A673 (cell line): ENCODE data around the gene C5.

Source experiments
- EZH2 ChIP-seq: fragments of 200-600 bp; sonication (generic); IDR thresholded peaks from 2 replicates; pipeline ENCODE4 v1.6.1; 2017; ENCODE audit warnings: borderline replicate concordance, low read depth, mild to moderate bottlenecking, mixed read lengths, antibody characterized with exemption, low read length; ENCODE audit not compliant: poor library complexity, severe bottlenecking
- TF ChIP-seq, protein P1 (sequence below): fragments of 300-800, 200-600 bp; sonication (generic); conservative IDR thresholded peaks from 2 replicates; pipeline ENCODE4 v1.5.1; 2017; ENCODE audit warnings: low read depth, mild to moderate bottlenecking, antibody characterized with exemption, low read length, moderate library complexity, mixed read lengths

DNA sequence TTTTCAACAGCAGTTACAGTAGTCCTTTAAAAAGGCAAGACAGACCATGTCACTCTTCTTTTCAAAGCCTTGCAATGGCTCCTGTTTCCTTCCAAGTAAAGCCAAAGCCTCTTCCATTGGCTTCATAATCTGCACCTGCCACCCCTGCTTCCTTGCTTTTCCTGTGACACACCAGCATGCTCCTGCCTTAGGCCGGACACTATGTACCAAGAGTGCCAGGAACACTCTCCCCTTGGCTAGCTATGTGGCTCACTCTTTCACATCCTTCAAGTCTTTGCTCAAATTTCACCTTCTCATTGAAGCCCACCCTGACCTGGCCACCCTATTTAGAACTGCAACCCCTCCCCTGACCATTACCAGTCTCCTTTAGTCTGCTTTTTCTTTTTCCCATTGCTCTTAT lies 101.3 kb downstream of the C5 start:
- TF ChIP-seq, protein P1, sequence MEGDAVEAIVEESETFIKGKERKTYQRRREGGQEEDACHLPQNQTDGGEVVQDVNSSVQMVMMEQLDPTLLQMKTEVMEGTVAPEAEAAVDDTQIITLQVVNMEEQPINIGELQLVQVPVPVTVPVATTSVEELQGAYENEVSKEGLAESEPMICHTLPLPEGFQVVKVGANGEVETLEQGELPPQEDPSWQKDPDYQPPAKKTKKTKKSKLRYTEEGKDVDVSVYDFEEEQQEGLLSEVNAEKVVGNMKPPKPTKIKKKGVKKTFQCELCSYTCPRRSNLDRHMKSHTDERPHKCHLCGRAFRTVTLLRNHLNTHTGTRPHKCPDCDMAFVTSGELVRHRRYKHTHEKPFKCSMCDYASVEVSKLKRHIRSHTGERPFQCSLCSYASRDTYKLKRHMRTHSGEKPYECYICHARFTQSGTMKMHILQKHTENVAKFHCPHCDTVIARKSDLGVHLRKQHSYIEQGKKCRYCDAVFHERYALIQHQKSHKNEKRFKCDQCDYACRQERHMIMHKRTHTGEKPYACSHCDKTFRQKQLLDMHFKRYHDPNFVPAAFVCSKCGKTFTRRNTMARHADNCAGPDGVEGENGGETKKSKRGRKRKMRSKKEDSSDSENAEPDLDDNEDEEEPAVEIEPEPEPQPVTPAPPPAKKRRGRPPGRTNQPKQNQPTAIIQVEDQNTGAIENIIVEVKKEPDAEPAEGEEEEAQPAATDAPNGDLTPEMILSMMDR = no peak
- TF ChIP-seq EZH2 = no peak
